HUES6 (cell line): ENCODE measurements around the gene MRPS7.
A peak's percentile ranks its signal among the peaks of the same experiment; 100 is the strongest.

ENCODE experiments used
- H3K27ac ChIP-seq: 2 replicates; pipeline ENCODE4 v1.7.0; 2013; ENCODE audit warnings: low read depth, mild to moderate bottlenecking, low read length, inconsistent platforms
- H3K27me3 ChIP-seq: 2 replicates; pipeline ENCODE4 v1.6.1; 2013; ENCODE audit warnings: low read length; ENCODE audit not compliant: control insufficient read depth, insufficient read depth
- H3K36me3 ChIP-seq: 2 replicates; pipeline ENCODE4 v1.6.1; 2013; ENCODE audit warnings: low read length; ENCODE audit not compliant: control insufficient read depth, insufficient read depth
- H3K4me1 ChIP-seq: 2 replicates; pipeline ENCODE4 v1.6.1; 2013; ENCODE audit warnings: low read length; ENCODE audit not compliant: control insufficient read depth, insufficient read depth
- H3K4me3 ChIP-seq: 2 replicates; pipeline ENCODE4 v1.5.1; 2013; ENCODE audit warnings: low read depth, low read length
- H3K9ac ChIP-seq: one replicate; pipeline ENCODE4 v1.6.1; 2013; ENCODE audit warnings: mild to moderate bottlenecking, low read length
- H3K9me3 ChIP-seq: 2 replicates; pipeline ENCODE4 v1.6.1; 2013; ENCODE audit warnings: low read depth, low read length; ENCODE audit not compliant: control insufficient read depth, insufficient read depth

Gene MRPS7

GRCh38 chr17:75263055-75263454 is 1.4 kb downstream of the MRPS7 start:
- Histone ChIP-seq H3K9me3 (no peaks in the 10 kb centered on the region), H3K27ac (no peak overlapping the region), H3K4me3 (peak overlapping the region; percentile 96; the same call in 1 of the 2 replicates), H3K27me3 (no peaks in the 10 kb centered on the region), H3K9ac (no peak overlapping the region), H3K36me3 (peaks cover 40% of the 10 kb centered on the region), H3K4me1 (peaks cover 23% of the 10 kb centered on the region)

GRCh38 chr17:75265614-75266315 is 4.1 kb downstream of the MRPS7 start:
- Histone ChIP-seq H3K9ac (no peak overlapping the region), H3K4me1 (peaks cover 16% of the 10 kb centered on the region), H3K27me3 (no peaks in the 10 kb centered on the region), H3K36me3 (peaks cover 40% of the 10 kb centered on the region), H3K9me3 (no peaks in the 10 kb centered on the region), H3K27ac (no peak overlapping the region), H3K4me3 (no peak overlapping the region)

GRCh38 chr17:75266316-75267152 is 4.9 kb downstream of the MRPS7 start:
- Histone ChIP-seq H3K36me3 (peaks cover 40% of the 10 kb centered on the region), H3K4me1 (peaks cover 14% of the 10 kb centered on the region), H3K9me3 (no peaks in the 10 kb centered on the region), H3K27me3 (no peaks in the 10 kb centered on the region), H3K4me3 (no peak overlapping the region), H3K27ac (no peak overlapping the region), H3K9ac (no peak overlapping the region)

GRCh38 chr17:75267153-75267410 is 5.4 kb downstream of the MRPS7 start:
- H3K36me3 ChIP-seq, result peaks cover 40% of the 10 kb centered on the region
- no peak overlapping the region for H3K27ac ChIP-seq
- no peaks in the 10 kb centered on the region for H3K9me3 ChIP-seq
- H3K9ac ChIP-seq, result no peak overlapping the region
- no peak overlapping the region for H3K4me3 ChIP-seq
- peaks cover 14% of the 10 kb centered on the region for H3K4me1 ChIP-seq
- no peaks in the 10 kb centered on the region for H3K27me3 ChIP-seq

- H3K36me3 ChIP-seq, result peaks cover 40% of the 10 kb centered on the region
- H3K9me3 ChIP-seq, result no peaks in the 10 kb centered on the region
- no peak overlapping the region for H3K27ac ChIP-seq
- no peaks in the 10 kb centered on the region for H3K27me3 ChIP-seq
- H3K9ac ChIP-seq, result peak overlapping the region; percentile 0
- H3K4me1 ChIP-seq, result peaks cover 14% of the 10 kb centered on the region
- H3K4me3 ChIP-seq, result no peak overlapping the region
Observed at GRCh38 chr17:75267411-75268232, 5.9 kb downstream of the MRPS7 start.

GRCh38 chr17:75269844-75270217 is 8.2 kb downstream of the MRPS7 start:
- Histone ChIP-seq H3K27ac (no peak overlapping the region), H3K4me3 (peak overlapping the region; percentile 97), H3K36me3 (peaks cover 39% of the 10 kb centered on the region), H3K9ac (peak overlapping the region; percentile 81), H3K9me3 (no peaks in the 10 kb centered on the region), H3K27me3 (no peaks in the 10 kb centered on the region), H3K4me1 (peaks cover 14% of the 10 kb centered on the region)

- peak overlapping the region; percentile 97 for H3K4me3 ChIP-seq
- peaks cover 14% of the 10 kb centered on the region for H3K4me1 ChIP-seq
- H3K27me3 ChIP-seq, result no peaks in the 10 kb centered on the region
- peak overlapping the region; percentile 81 for H3K9ac ChIP-seq
- no peaks in the 10 kb centered on the region for H3K9me3 ChIP-seq
- H3K27ac ChIP-seq, result peak overlapping the region; percentile 60; the same call in 1 of the 2 replicates
- peaks cover 35% of the 10 kb centered on the region for H3K36me3 ChIP-seq
Observed at GRCh38 chr17:75270218-75270965, 8.7 kb downstream of the MRPS7 start.

- Histone ChIP-seq H3K4me3 (peak within 1 kb of the TSS; percentile 97), H3K36me3 (peaks cover 30% of the 10 kb centered on the region), H3K27ac (peak within 1 kb of the TSS; percentile 60; the same call in 1 of the 2 replicates), H3K9ac (peak within 1 kb of the TSS; percentile 87), H3K4me1 (peaks cover 14% of the 10 kb centered on the region), H3K9me3 (no peaks in the 10 kb centered on the region), H3K27me3 (no peaks in the 10 kb centered on the region)
Observed at GRCh38 chr17:75270966-75271232, 9.2 kb downstream of the MRPS7 start, which contains the start of gene MIF4GD. TSS of gene MIF4GD (minus strand) at chr17:75271231. CDS start at chr17:75270195, 1,036 bp downstream.

GRCh38 chr17:75271233-75271954 is 9.7 kb downstream of the MRPS7 start:
- H3K4me1 ChIP-seq, result peaks cover 14% of the 10 kb centered on the region
- peaks cover 26% of the 10 kb centered on the region for H3K36me3 ChIP-seq
- H3K9me3 ChIP-seq, result no peaks in the 10 kb centered on the region
- H3K27me3 ChIP-seq, result no peaks in the 10 kb centered on the region
- peak overlapping the region; percentile 87 for H3K9ac ChIP-seq
- no peak overlapping the region for H3K27ac ChIP-seq
- H3K4me3 ChIP-seq, result peak overlapping the region; percentile 97
